Activated effector memory CD4-positive, alpha-beta T cell treated with anti-CD3 and anti-CD28 coated beads, Interleukin-2, amount 50 U/mL, for 16 hours (primary cell): ENCODE measurements around the gene SLC1A7.

Source experiments
- DNase-seq: peaks from one replicate; pipeline ENCODE4 v3.0.0-alpha.2; 2020

SLC1A7 gene

DNA sequence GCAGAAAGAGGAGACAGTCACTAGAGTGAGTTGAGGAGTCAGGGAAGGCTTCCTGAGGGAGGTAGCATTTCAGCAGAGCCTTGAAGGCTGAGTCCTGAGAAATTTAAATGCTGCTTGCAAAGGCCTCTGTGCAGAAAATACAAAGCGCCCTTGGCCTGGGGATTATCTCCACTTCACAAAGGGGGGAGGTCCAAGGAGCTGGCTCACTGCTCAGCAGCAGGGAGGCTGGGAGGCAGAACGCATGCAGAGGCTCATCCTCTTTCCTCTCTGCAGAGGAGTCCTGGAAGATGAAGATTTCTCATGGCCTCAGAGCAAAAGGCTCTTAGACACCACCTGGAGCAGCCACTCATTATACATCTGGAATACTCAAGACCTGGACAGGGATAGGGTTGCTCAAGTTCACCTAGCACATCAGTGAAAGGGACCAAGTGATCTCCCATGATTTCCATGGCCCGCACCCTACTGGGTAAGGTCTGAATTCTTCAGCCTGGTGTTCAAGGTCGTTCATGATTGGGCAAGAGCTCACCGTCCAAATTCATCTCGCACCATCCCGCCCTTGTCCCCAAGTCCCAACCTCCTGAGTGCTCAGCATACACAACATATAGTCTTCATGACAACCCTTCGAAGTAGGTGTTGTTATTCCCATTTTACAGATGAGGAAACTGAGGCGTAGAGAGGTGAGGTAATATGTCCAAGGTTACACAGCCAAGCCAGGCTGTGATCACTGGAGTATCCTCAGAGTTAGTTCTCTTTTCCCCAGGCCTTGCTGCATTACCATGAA, 9.0 kb downstream of the SLC1A7 start:
- DNase-seq = peak; percentile 3

DNA sequence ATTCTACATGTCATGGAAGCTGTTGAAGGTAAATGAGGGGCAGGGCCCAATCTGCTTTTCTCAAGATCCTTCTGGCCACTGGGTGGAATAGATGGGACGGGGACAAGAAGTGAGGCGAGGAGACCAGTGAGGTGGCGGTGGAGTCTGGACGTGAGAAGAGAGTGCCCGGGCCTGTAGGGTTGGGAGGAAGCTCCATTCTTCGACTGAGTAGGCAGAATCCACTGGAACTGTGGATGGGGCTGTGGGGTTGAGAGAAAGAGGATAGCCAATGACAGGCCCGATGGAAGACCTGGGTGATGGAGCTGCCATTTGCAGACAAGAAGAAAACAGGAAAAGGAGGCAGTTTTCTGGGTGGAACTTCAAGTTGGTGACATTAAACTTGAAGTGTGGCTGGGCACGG, 10.3 kb downstream of the SLC1A7 start:
- DNase-seq = peak; percentile 8

DNA sequence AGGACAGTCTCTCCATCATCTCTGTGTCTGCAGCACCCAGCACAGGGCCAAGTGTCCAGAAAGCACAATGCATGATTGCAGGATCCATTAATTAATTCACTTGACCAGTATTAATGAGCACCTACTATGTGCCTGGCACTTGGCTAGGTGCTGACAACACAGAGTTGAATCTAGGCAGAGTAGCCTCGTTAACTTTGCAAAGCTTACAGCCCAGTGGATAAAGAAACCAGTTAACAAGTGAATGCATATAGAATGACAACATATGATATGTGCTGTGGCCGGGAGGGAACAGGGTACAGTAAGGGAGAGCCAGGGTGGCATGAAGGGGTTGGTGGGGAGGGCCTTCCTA, 10.9 kb downstream of the SLC1A7 start:
- no peak for DNase-seq

DNA sequence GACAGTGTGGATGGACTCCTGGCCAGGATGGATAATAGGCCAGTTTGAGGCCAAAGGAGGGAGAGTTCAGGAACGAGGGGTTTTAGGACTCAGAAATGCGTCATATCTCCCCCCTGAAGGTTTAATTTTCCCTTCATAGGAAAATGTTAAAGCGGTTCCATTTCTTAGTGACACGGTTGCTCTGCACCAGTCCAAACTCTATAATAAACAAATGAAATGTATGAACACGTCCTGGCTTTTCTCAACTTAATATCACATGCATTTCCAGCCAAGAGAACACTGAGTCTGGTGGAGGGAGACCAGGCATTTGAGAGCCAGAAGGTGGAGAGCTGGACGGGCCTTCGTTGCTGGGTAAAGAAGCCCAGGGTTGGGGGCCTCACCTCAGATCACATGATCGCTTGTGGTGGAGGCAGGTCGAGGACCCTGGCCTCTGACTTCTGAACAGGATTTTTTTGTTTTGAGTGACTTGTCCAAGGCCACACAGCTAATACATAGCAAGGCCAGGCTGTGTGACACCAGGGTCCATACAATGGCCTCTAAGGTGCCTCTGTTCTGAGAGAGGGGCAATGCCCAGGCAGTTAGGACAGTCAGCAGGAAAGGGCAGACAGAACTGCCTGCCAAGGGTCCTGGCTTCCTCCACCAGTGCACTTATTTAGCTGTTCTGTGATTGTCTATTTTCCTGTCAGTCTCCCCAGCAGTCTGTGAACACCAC, 11.4 kb downstream of the SLC1A7 start:
- DNase-seq = peak; percentile 36

DNA sequence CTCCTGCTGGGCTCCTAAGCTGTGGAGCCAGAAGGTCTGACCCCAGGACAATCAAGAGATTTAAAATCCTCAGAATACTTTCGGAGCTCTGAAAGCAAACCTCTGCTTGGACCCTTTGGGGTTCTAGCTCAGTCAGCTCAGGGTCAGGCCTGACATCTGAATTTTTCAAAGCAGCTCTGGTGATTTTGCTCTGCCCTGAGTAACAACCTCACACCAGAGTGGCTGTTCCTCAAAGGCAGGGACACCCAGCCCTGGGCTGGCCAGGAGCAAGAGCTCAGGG, 11.9 kb downstream of the SLC1A7 start:
- peak; percentile 22 for DNase-seq

DNA sequence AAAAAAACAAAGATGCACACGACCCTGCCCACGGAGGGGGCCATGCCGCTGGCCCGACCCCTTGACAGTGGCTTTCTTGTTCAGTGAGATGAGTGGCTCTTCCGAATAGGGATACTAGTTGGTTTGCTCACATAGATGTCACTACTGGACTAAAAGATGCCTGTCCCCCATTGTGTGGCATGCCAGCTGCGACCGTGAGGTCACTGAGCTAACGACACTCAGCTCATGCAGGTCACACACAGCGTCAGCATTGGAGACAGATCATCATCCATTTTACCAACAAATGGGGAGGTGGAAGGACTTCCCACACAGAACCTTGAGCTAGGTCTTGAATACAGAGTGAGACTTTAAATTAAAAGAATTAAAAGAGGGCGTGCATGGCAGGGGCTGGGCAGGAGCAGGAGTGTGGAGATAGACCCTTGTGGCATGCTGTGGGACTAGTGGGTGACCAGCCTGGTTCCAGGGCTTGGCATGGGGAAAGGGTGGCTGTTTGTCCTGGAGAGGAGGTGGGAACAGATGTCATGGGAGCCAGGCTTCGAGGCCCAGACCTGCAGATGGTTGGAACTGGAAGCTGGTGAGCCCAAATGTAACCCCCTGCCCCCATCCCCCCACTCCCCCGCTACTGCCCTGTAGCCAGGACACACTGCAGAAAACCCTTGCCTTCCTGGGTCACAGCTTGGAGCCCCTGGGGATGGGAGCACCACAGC, 12.4 kb downstream of the SLC1A7 start:
- DNase-seq = peak; percentile 33

DNA sequence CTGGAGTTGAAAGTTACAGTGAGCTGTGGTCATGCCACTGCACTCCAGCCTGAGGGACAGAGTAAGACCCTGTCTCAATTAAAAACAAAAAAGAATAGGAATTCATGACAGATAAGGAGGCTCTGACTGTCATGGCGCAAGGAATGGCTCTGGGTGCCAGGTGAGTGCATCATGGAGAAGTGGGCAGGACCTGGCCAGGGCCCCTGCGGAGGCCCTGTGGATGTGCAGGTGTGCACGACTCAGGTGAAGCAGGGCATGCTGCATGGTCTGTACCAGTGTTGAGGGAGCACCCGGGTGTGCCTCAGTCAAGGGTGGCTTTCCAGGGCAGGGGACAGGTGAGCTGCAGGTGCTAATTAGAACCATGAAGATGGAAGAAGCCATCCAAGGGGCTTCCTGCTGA, 14.0 kb downstream of the SLC1A7 start:
- DNase-seq = peak; percentile 5

DNA sequence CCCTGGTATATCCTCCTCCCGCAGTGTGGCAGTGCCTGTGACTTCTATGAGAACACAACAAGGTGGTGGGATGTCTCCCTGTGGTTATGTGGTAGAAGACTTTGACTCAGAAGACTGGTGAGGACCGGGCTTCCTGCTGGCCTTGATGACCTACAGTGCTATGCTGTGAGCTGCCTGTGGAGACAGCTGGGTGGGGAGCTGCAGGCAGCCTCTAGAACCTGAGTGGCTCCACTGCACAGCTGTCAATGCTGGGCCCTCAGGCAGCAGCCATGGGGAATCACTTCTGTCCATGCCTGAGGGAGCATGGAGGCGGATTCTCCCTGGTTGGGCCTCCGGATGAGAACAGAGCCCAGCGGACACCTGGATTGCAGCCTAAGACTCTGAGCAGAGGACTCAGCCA, 14.9 kb downstream of the SLC1A7 start:
- no peak for DNase-seq

DNA sequence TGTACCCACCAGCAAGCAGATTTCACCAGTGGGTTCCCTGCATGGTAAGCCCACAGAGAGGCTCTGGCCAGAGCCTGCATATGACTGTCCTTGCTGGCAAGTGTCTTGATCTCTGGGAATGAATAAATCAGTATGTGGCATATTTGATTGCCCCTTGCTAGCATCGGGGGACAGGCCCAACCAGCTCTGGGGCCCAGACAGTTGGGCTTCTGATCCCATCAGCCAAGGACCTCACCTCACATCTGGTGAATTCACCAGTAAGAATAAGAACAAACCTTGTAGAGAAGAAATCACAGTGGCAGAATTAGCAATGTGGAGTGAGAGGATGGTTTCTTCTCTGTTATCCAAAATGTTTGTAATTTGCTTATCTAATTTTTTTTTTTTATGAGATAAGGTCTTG, 15.9 kb downstream of the SLC1A7 start:
- no peak for DNase-seq

DNA sequence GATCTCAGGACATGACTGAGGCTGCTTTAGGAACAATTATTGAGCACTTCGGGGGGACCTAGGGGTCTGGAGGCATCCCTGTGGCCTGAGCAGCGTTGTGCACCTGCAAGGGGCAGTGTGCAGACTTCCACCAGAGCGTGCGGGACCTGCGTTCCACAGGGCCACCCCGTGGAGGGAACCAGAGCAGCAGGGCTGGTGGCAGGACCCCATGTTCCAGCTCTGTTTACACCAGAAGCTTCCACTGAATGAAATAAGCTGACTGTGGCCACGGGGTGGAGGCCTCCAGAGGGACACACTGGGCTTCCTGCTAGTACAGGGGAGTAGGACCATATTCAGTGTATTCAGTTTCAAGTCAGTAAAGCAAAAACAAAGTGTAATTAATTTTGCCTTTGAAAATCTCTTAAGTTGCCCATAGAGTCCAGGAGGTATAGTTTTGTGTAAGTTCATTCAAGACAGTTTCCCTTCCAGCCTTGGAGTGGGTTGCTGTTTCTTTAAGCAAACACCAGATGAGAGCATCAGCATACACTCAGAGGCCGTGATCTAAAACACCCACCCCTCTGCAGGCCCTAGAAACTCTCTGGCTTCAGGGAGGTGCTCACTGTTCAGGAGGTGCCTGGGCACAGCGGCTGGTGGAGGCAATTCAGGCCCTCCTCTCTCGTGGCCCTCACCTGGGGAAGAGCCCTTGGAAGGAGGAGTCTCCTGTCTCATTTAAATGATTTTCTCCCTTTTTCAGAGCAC, 16.6 kb downstream of the SLC1A7 start:
- DNase-seq = no peak

DNA sequence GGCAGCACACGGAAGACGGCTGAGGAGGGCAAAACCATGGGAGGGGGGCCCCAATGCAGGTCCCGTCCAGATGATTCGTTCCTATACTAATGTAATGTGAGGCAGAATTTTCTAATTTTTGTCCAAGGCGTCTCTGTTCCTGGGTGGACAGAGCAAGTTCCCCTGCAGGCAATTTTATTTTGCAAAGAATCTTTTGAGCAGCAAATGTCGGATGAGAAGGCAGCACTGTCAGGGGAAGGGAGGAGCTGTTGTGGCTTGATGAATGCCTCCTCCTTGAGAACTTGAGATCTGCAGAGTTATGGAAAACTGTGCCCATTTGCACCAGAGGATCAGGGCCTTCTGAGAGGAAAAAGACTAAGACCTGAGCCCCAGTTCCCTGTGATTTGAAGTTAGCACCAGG, 17.3 kb downstream of the SLC1A7 start:
- no peak for DNase-seq

DNA sequence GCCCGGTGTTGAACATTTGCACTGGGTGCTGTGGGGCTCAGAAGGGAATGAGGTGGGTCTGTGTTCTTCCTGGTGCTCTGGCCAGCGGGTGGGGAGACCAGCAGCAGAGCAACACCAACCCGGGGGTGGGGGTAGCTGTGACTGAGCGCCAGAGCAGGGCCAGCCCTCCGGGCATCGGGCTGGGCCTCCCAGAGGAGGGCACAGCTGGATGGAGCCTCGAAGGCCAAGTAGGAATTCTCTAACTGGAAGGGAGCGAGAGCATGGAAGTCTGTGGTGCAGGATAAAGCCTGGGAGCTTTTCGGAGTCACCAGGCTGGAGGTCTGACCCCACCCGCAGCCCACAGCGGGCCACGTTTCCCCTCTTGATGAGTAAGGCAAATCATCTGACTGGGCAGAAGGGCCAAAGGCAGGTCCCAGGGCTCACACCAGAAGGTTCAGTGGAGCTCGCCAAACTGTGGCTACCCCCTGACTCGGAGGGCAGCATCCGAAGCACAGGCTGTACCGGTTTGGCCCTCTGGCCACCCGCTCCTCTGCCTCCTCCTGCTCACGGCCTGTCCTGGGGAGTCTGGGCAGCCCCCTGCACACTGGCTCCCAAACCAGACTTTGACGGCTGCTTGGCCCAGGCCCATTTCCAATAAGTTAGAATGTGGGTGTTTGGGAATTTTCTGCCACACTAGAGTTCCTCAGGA, 18.8 kb downstream of the SLC1A7 start:
- DNase-seq = no peak

DNA sequence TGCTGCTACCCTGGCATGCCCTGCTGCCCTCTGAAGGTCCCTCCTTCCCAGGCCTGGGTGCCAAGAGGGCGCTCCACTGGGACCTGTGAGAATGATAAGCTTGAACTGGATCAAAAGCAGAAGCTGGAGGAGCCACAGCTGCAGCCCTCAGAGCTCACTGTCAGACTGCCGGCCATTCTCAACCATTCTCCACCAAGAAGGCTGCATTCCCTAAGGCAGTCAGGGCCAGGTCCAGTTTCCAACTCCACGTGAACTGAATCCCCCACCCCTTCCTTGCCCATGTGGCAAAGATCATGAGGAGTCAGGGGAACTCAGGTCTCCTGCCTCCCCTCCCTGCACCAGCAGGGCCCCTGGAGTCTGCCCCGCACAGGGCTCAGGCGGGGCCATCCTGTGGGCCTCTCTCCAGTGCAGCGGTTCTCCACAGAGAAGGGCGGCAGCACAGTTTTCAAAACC, 19.5 kb downstream of the SLC1A7 start:
- DNase-seq = no peak

DNA sequence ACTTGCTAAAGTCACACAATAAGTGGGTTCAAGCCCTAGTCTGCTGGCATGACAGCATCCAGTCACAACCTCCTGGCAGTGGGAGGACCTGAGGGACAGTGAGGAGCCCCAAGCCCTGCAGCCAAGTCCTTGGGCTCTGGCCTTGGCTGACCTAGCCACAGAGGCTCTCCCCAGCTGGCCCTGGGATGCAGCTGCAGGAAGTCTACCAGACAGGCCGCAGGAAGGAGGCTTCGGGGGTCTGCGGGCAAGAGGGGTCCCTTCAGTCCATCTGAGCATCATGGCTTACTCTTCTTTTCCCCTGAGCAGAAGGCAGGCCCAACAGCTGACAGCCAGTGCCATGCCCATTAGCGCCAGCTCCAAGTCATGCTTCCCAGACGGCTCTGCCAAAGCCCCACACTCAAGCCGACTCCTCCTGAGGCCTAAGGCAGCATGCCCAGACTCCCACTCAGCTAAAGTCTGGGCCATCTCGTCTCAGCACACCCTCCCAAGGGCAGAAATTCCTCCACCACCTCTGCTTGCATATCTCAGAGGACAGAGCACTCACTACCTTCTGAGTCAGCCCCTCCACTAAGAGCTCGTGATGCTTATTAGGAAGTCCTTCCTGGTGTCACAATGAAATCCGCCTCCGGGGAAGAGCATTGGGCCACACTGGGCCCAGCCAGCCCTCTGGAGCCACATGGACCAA, 20.1 kb downstream of the SLC1A7 start:
- DNase-seq = no peak

DNA sequence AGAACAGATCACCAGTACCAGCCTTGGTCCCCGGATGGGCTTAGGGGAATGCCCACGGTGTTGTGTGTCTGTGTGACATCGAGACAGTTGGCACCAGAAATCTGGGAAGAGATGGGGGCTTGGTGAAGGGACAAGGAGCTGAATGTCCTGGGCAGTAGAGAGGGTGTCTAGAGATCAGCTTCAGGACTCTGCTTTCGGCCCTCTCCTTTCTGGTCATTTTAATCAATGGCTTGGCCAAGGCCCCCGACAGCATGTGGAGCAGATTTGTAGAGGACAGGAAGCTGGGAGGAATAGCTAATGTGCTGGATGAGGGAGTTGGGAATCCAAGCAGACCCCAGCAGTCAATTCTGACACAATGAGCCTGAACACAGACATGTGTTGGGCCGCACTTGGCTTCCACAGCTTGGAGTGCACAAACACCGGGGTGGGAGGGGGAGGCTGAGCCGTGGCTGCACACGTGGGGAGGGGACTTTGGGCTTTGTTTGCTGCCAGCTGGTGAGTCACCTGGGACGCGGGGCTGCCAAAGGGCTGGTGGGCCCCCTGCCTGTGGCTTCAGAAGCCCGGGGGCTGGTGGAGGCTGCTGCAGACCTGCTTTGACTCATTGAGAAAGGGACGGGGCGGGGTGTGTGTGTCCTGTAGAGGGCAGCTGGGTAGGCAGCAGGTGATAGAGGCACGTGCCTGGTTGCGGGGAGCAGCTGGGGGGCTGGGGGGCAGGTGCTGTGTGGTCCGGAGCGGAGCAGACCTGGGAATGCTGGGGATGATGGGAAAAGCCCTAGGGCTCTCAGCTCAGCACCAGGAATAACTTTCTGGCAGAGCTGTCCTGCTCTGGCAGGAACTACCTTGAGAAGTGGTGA, 20.9 kb downstream of the SLC1A7 start:
- DNase-seq = no peak

DNA sequence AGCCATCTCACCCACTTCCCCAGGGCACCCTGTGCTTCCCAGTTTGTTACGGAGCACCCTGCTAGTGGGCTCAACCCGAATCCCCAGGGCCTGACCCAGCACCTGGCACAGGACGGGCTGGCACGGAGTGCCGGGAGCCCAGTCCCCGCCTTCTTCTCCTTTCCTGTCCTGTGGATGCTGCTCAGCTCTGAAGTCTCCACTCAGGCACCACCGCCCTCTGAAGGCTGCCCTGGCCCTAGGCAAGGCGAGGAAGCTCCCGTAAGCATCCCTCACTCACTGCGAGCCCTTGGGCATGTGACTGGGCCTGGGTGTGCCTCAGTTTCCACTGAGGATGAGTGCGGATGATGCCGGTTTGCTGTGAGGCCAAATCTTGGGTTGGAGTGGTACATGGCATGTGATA, 21.8 kb downstream of the SLC1A7 start:
- no peak for DNase-seq

DNA sequence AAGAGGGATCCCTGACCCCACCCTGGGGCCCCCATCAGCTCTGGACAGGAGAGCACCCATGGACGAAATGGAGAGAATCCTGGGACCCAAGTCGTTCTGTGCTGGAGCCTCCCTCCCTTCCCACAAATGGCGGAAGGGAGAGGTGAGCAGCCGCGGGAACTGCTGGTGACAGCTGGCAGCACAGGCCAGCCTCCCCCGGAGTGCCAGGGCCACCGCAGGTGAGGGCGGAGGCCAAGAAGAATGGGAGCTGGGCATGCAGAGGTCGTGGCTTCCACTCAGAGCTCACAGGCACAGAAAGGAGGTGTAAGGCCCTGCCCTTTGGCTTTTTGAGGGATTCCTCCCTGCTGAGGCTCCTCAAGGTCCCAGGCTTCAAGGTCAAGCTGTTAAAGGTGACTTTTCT, 24.6 kb downstream of the SLC1A7 start:
- DNase-seq = no peak

DNA sequence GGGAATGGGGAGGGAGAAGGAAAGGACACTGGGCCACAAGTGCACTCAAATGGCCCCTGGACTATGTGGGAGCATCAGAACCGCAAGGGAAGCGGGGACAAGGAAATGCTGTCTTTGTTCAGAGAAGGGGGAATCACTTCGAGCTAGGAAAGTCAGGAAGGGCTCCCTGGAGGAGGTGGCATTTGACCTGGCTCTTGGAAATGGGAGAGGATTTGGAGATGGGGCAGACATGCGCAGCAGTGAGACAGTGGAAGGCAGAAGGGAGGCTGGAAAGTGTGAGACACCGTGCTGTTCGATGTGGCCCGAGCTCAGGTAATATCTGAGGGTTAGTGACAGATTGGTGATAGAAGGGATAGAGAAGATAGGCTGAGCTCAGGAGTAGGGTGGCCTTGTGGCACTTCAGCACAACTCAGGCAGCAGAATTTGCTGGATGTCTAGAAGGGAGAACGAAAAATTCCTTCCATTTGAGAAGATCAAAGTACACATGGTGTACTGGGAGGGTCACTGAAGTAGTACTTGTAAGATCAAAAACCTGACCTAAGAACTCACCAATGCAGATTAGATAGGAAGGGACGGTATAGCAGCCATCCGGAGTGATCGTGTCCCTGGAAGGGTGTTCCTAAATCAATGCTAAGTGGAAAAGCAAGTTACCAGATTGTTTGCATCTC, 25.4 kb downstream of the SLC1A7 start:
- DNase-seq = no peak

DNA sequence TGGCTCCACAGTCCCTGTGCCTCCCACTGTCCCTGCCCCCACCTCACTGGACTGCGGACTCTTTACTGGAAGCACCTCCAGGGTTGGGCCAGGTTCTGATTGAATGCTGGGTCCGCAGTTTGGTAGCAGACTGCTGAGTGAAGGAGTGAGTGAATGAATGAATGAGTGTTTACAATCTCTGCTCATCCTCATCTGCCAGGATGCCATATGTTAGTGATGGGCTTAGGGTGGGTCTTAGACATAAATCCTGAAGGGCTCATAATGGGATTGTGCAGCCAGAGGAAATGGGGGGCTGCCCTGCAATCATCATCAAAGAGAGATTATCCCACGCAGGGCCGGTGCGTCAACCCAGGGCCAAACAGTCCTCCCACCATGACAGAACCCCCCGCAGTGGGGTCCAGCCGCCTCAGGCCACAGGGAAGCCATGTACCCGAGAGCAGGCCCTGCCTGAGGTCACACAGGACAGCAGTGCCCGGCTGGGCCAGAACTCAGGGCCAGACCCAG, 26.1 kb downstream of the SLC1A7 start:
- no peak for DNase-seq
